Measurements from ENCODE around the gene OR6K2.
"Not testable (repeated sequence)": the region's sequence is repeated elsewhere in the genome, so short reads cannot be mapped to it uniquely, and the experiment has no call there.

Gene OR6K2

GRCh38 chr1:158700552-158700951, at the start of gene OR6K2:
TSS of gene OR6K2 (minus strand) at chr1:158700652. CDS start at chr1:158700652, 0 bp downstream.
- DNase-seq = no peak

- no peak for DNase-seq
These were observed 35.4 kb upstream of the OR6K2 start for GRCh38 chr1:158735848-158736247.

GRCh38 chr1:158732524-158732923, 32.1 kb upstream of the OR6K2 start:
- DNase-seq = no peak

GRCh38 chr1:158731707-158732106, 31.3 kb upstream of the OR6K2 start:
- DNase-seq = no peak

- no peak for DNase-seq
These were observed 30.0 kb upstream of the OR6K2 start for GRCh38 chr1:158730453-158730852.

- DNase-seq = no peak
These were observed 28.2 kb upstream of the OR6K2 start for GRCh38 chr1:158728510-158729225.

GRCh38 chr1:158724442-158724841, 24.0 kb upstream of the OR6K2 start:
- no peak for DNase-seq

- DNase-seq = no peak
These were observed 20.2 kb upstream of the OR6K2 start, which contains the start of gene OR6K3 for GRCh38 chr1:158720620-158721019. TSS of gene OR6K3 (minus strand) at chr1:158720720. CDS start at chr1:158718115, 2,605 bp downstream.

GRCh38 chr1:158719664-158720063, 19.2 kb upstream of the OR6K2 start:
- DNase-seq = no peak

- DNase-seq = no peak
These were observed 16.9 kb upstream of the OR6K2 start for GRCh38 chr1:158717344-158717743.

GRCh38 chr1:158716335-158716734, 15.9 kb upstream of the OR6K2 start:
- DNase-seq = no peak

- no peak for DNase-seq
These were observed 14.3 kb upstream of the OR6K2 start for GRCh38 chr1:158714754-158715153.

GRCh38 chr1:158711098-158711497, 10.6 kb upstream of the OR6K2 start:
- DNase-seq = no peak

GRCh38 chr1:158706096-158706495, 5.6 kb upstream of the OR6K2 start:
- DNase-seq = no peak

GRCh38 chr1:158694596-158694995, 5.9 kb downstream of the OR6K2 start:
- DNase-seq = no peak

GRCh38 chr1:158692356-158692755, 8.1 kb downstream of the OR6K2 start:
- no peak for DNase-seq

- DNase-seq = no peak
These were observed 8.5 kb downstream of the OR6K2 start for GRCh38 chr1:158691907-158692306.

- DNase-seq = not testable (repeated sequence)
These were observed 9.3 kb downstream of the OR6K2 start for GRCh38 chr1:158691149-158691548.

- DNase-seq = no peak
These were observed 10.6 kb downstream of the OR6K2 start for GRCh38 chr1:158689875-158690274.

GRCh38 chr1:158689110-158689509, 11.3 kb downstream of the OR6K2 start:
- no peak for DNase-seq

- not testable (repeated sequence) for DNase-seq
These were observed 12.1 kb downstream of the OR6K2 start for GRCh38 chr1:158688343-158688742.

GRCh38 chr1:158687037-158687436, 13.4 kb downstream of the OR6K2 start:
- DNase-seq = no peak

GRCh38 chr1:158686111-158687009, 14.1 kb downstream of the OR6K2 start, which contains the start of gene SPTA1:
TSS of gene SPTA1 (minus strand) at chr1:158686715. CDS start at chr1:158686517, 198 bp downstream.
- no peak for DNase-seq

- no peak for DNase-seq
These were observed 15.4 kb downstream of the OR6K2 start for GRCh38 chr1:158685085-158685484.

All from hippocampal formation (tissue), 2 donors.